HG02938 (cell line): ENCODE data around the gene SYCE3.
"Not testable (repeated sequence)": the region's sequence is repeated elsewhere in the genome, so short reads cannot be mapped to it uniquely, and the experiment has no call there.

ENCODE experiments used
- ATAC-seq: cut with Tn5 transposase; IDR thresholded peaks from one replicate; pipeline ENCODE4 v1.9.1; 2021; ENCODE audit warnings: mild to moderate bottlenecking, moderate library complexity; ENCODE audit not compliant: unreplicated experiment

SYCE3 gene

GRCh38 chr22:50551160-50551752 lies 11.5 kb downstream of the SYCE3 start:
- no peak for ATAC-seq

GRCh38 chr22:50550395-50550794 lies 12.3 kb downstream of the SYCE3 start:
- ATAC-seq = no peak

- no peak for ATAC-seq
Observed at GRCh38 chr22:50548921-50549790, 13.6 kb downstream of the SYCE3 start.

GRCh38 chr22:50548040-50548920 lies 14.4 kb downstream of the SYCE3 start:
- no peak for ATAC-seq

- ATAC-seq = no peak
Observed at GRCh38 chr22:50547263-50547985, 15.3 kb downstream of the SYCE3 start.

GRCh38 chr22:50546326-50547262 lies 16.1 kb downstream of the SYCE3 start:
- no peak for ATAC-seq

GRCh38 chr22:50545522-50546325 lies 17.0 kb downstream of the SYCE3 start, which contains the start of gene KLHDC7B:
KLHDC7B (plus strand) TSS chr22:50545899; CDS start chr22:50546244, 345 bp downstream.
- no peak for ATAC-seq

GRCh38 chr22:50544746-50545253 lies 17.9 kb downstream of the SYCE3 start:
- no peak for ATAC-seq

GRCh38 chr22:50544078-50544745 lies 18.5 kb downstream of the SYCE3 start:
- no peak for ATAC-seq

GRCh38 chr22:50542416-50542927 lies 20.2 kb downstream of the SYCE3 start:
- no peak for ATAC-seq

GRCh38 chr22:50541667-50542026 lies 21.1 kb downstream of the SYCE3 start:
- not testable (repeated sequence) for ATAC-seq

GRCh38 chr22:50540381-50540780 lies 22.3 kb downstream of the SYCE3 start:
- ATAC-seq = no peak

GRCh38 chr22:50537765-50538164 lies 25.0 kb downstream of the SYCE3 start:
- no peak for ATAC-seq

- no peak for ATAC-seq
Observed at GRCh38 chr22:50536226-50536625, 26.5 kb downstream of the SYCE3 start.

GRCh38 chr22:50535113-50535512 lies 27.6 kb downstream of the SYCE3 start:
- no peak for ATAC-seq

- not testable (repeated sequence) for ATAC-seq
Observed at GRCh38 chr22:50533856-50534711, 28.6 kb downstream of the SYCE3 start.
